WTC11 (cell line): ENCODE data around the gene TBC1D22A. TPM values are rescaled to one million over a fixed set of nuclear protein-coding genes. Genes with fewer than 3 reads are reported as not detected.

Experiments
- ATAC-seq: fragments of 200-7000 bp; cut with Tn5 transposase; 2 replicates; pipeline ENCODE4 v1.10.0; 2021; ENCODE audit warnings: mild to moderate bottlenecking, moderate library complexity
- CTCF ChIA-PET: fragments of 300-600 bp; sonication (Branson Sonifier 250); formaldehyde crosslinking; loops from one replicate; lab custom pipeline; 2021; ENCODE audit warnings: antibody characterized with exemption; lab: Charles Lee
- POLR2A ChIA-PET: fragments of 350-600 bp; sonication (Branson Sonifier 250); formaldehyde crosslinking; loops from one replicate; lab custom pipeline; 2021; ENCODE audit warnings: antibody characterized with exemption; lab: Charles Lee
- DNase-seq: peaks from one replicate; pipeline ENCODE4 v3.0.0; 2021; ENCODE audit warnings: low spot score
- H3K27ac Mint-ChIP-seq: 2 replicates; pipeline ENCODE4 v1.8.0; 2021; ENCODE audit warnings: mixed read lengths
- H3K27me3 Mint-ChIP-seq: 2 replicates; pipeline ENCODE4 v1.8.0; 2021; ENCODE audit warnings: low read depth, mild to moderate bottlenecking, moderate library complexity, mixed read lengths
- H3K36me3 Mint-ChIP-seq: 2 replicates; pipeline ENCODE4 v1.8.0; 2021; ENCODE audit warnings: mixed read lengths
- H3K4me1 Mint-ChIP-seq: 2 replicates; pipeline ENCODE4 v1.8.0; 2022; ENCODE audit warnings: mixed read lengths
- H3K4me3 Mint-ChIP-seq: 2 replicates; pipeline ENCODE4 v1.8.0; 2021; ENCODE audit warnings: mild to moderate bottlenecking, moderate library complexity, mixed read lengths
- H3K9me3 Mint-ChIP-seq: 2 replicates; pipeline ENCODE4 v1.8.0; 2021; ENCODE audit warnings: mixed read lengths
- CBFB ChIP-seq: sonication (generic); formaldehyde crosslinking; IDR thresholded peaks from 2 replicates; pipeline ENCODE4 v1.8.1; 2022; ENCODE audit warnings: mild to moderate bottlenecking, low read depth, missing genetic modification reagents
- CDX4 ChIP-seq: fragments of 250-450 bp; sonication (Bioruptor Pico); IDR thresholded peaks from 2 replicates; pipeline ENCODE4 v1.9.0; 2021; ENCODE audit warnings: moderate library complexity, mild to moderate bottlenecking, inconsistent platforms, borderline replicate concordance
- E2F1 ChIP-seq: sonication (generic); formaldehyde crosslinking; IDR thresholded peaks from 2 replicates; pipeline ENCODE4 v1.8.0; 2022; ENCODE audit warnings: mild to moderate bottlenecking, missing genetic modification reagents
- EMX1 ChIP-seq: fragments of 250-450 bp; sonication (Bioruptor Pico); IDR thresholded peaks from 2 replicates; pipeline ENCODE4 v1.8.0; 2021; ENCODE audit warnings: mild to moderate bottlenecking
- FOXK1 ChIP-seq: sonication (generic); formaldehyde crosslinking; IDR thresholded peaks from 2 replicates; pipeline ENCODE4 v1.8.0; 2022; ENCODE audit warnings: mild to moderate bottlenecking, moderate library complexity, missing genetic modification reagents
- IRF2 ChIP-seq: sonication (generic); formaldehyde crosslinking; IDR thresholded peaks from 2 replicates; pipeline ENCODE4 v1.8.0; 2022; ENCODE audit warnings: low read depth, missing genetic modification reagents, borderline replicate concordance
- JUN ChIP-seq: sonication (generic); formaldehyde crosslinking; IDR thresholded peaks from 2 replicates; pipeline ENCODE4 v1.8.0; 2023; ENCODE audit warnings: mild to moderate bottlenecking, missing genetic modification reagents
- MXD4 ChIP-seq: fragments of 250-450 bp; sonication (Bioruptor Pico); IDR thresholded peaks from 2 replicates; pipeline ENCODE4 v1.8.0; 2021; ENCODE audit warnings: mild to moderate bottlenecking, moderate library complexity, borderline replicate concordance
- NFE2L1 ChIP-seq: sonication (generic); formaldehyde crosslinking; IDR thresholded peaks from 2 replicates; pipeline ENCODE4 v1.8.1; 2023; ENCODE audit warnings: missing genetic modification reagents
- NR3C1 ChIP-seq: sonication (generic); formaldehyde crosslinking; conservative IDR thresholded peaks from 2 replicates; pipeline ENCODE4 v1.8.1; 2023; ENCODE audit warnings: low read depth, mild to moderate bottlenecking, missing genetic modification reagents
- OVOL2 ChIP-seq: fragments of 250-450 bp; sonication (Bioruptor Pico); IDR thresholded peaks from 2 replicates; pipeline ENCODE4 v1.9.0; 2021; ENCODE audit warnings: mild to moderate bottlenecking, borderline replicate concordance
- PRRX2 ChIP-seq: fragments of 250-450 bp; sonication (Bioruptor Pico); IDR thresholded peaks from 2 replicates; pipeline ENCODE4 v1.8.0; 2021; ENCODE audit warnings: mild to moderate bottlenecking
- TP53 ChIP-seq: sonication (generic); formaldehyde crosslinking; IDR thresholded peaks from 2 replicates; pipeline ENCODE4 v1.8.1; 2023; ENCODE audit warnings: mild to moderate bottlenecking, missing genetic modification reagents
- USF2 ChIP-seq: sonication (generic); formaldehyde crosslinking; IDR thresholded peaks from 2 replicates; pipeline ENCODE4 v1.8.1; 2023; ENCODE audit warnings: mild to moderate bottlenecking, missing genetic modification reagents, moderate library complexity
- ZNF138 ChIP-seq: sonication (generic); formaldehyde crosslinking; conservative IDR thresholded peaks from 2 replicates; pipeline ENCODE4 v1.8.1; 2022; ENCODE audit warnings: mild to moderate bottlenecking, moderate library complexity, missing genetic modification reagents
- ZNF425 ChIP-seq: fragments of 250-450 bp; sonication (Bioruptor Pico); conservative IDR thresholded peaks from 2 replicates; pipeline ENCODE4 v1.9.0; 2021; ENCODE audit warnings: mild to moderate bottlenecking
- ZNF671 ChIP-seq: fragments of 250-450 bp; sonication (Bioruptor Pico); IDR thresholded peaks from 2 replicates; pipeline ENCODE4 v1.8.0; 2021; ENCODE audit warnings: mild to moderate bottlenecking
- total RNA-seq: library from RNA; stranded (reverse); gene quantifications from 3 replicates; pipeline ENCODE4 v1.2.3, GENCODE V29; 2021
- TF ChIP-seq, protein P1 (sequence below): sonication (generic); formaldehyde crosslinking; IDR thresholded peaks from 2 replicates; pipeline ENCODE4 v1.8.0; 2023; ENCODE audit warnings: mild to moderate bottlenecking, missing genetic modification reagents

The TBC1D22A gene
- total RNA-seq, 1 experiment from 2014 or later, result 18.1 TPM

DNA sequence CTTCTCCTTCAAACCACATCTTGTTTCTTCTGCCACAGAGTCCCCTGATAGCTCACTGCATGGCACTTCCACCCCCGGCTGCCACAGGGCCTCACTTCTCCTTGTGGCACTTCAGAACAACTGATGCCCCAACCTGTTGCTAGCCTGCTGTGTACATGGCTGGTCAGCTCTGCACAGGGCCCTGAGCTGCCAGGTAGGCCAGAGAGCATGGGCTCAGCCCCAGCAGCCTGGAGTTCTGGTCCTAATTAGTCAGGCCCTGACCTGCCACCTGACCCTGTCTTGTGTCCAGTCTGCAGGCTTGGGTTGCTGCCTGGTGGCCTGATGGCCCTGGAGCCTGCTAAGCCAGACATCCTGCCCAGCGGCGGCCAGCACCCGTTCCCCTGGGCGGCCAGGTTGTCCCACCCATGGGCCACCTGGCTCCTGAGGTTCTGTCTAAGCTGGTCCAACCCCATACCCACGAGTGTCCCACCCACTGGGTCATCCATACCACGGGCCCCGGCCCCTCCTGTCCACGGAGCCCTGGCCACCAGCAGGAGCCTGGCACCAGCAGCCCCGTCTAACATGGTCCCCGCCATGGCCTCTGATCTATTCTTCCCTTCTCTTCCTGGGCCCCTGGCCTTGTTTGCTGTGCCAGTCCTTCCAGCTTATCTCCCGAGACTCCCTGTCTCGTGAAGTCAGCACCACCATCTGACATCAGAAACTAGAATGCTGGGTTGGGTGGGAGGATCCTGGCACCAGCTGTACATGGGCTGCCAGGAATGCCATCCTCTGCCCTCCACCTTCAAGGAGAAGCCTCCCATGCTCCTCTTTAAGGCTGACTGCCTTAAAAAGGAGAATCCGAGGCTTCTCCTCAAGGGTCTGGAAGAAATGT, 21.3 kb upstream of the TBC1D22A start (continued):
- TF ChIP-seq NR3C1 (CRISPR knock-in tag) (no peak), USF2 (no peak), PRRX2 (CRISPR knock-in tag) (no peak), EMX1 (CRISPR knock-in tag) (no peak), CBFB (CRISPR knock-in tag) (no peak), NFE2L1 (no peak), MXD4 (CRISPR knock-in tag) (no peak)
- TF ChIP-seq, protein P1, sequence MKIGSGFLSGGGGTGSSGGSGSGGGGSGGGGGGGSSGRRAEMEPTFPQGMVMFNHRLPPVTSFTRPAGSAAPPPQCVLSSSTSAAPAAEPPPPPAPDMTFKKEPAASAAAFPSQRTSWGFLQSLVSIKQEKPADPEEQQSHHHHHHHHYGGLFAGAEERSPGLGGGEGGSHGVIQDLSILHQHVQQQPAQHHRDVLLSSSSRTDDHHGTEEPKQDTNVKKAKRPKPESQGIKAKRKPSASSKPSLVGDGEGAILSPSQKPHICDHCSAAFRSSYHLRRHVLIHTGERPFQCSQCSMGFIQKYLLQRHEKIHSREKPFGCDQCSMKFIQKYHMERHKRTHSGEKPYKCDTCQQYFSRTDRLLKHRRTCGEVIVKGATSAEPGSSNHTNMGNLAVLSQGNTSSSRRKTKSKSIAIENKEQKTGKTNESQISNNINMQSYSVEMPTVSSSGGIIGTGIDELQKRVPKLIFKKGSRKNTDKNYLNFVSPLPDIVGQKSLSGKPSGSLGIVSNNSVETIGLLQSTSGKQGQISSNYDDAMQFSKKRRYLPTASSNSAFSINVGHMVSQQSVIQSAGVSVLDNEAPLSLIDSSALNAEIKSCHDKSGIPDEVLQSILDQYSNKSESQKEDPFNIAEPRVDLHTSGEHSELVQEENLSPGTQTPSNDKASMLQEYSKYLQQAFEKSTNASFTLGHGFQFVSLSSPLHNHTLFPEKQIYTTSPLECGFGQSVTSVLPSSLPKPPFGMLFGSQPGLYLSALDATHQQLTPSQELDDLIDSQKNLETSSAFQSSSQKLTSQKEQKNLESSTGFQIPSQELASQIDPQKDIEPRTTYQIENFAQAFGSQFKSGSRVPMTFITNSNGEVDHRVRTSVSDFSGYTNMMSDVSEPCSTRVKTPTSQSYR (CRISPR knock-in tag), result no peak
- TF ChIP-seq, all 79 proteins: peak for 0

GRCh38 chr22:46741974-46742519, 20.4 kb upstream of the TBC1D22A start:
- no peak for DNase-seq
- peaks cover 4% of the 10 kb centered on the region; the same call in 1 of the 2 replicates for H3K27me3 Mint-ChIP-seq
- H3K9me3 Mint-ChIP-seq, result peaks cover 5% of the 10 kb centered on the region; the same call in 1 of the 2 replicates
- no peak overlapping the region for H3K4me3 Mint-ChIP-seq
- no peaks in the 10 kb centered on the region for H3K36me3 Mint-ChIP-seq
- ChIA-PET CTCF (interaction anchor here (1.2 kb wide), 1 partner anchor 178 kb away, joined by 3 read pairs; no protein-coding TSS in a partner anchor), POLR2A (no interaction called here)
- TF ChIP-seq OVOL2 (CRISPR knock-in tag), result no peak
- no peak for TF ChIP-seq IRF2 (CRISPR knock-in tag)
- no peak for TF ChIP-seq ZNF425
- no peak for TF ChIP-seq FOXK1 (CRISPR knock-in tag)
- no peak overlapping the region for H3K27ac Mint-ChIP-seq
- ATAC-seq, result no peak
- H3K4me1 Mint-ChIP-seq, result peaks cover 6% of the 10 kb centered on the region

- peaks cover 2% of the 10 kb centered on the region; the same call in 1 of the 2 replicates for H3K4me1 Mint-ChIP-seq
- H3K36me3 Mint-ChIP-seq, result no peaks in the 10 kb centered on the region
- ATAC-seq (no peak), DNase-seq (no peak)
- TF ChIP-seq TP53 (no peak), ZNF671 (CRISPR knock-in tag) (no peak), CDX4 (CRISPR knock-in tag) (no peak), JUN (no peak), E2F1 (CRISPR knock-in tag) (no peak), ZNF138 (CRISPR knock-in tag) (no peak)
- peaks cover 5% of the 10 kb centered on the region; the same call in 1 of the 2 replicates for H3K9me3 Mint-ChIP-seq
- CTCF ChIA-PET, result interaction anchor here (0.7 to 1.2 kb wide), 2 partner anchors 60 to 179 kb away, joined by 3 to 4 read pairs; no protein-coding TSS in a partner anchor
- peaks cover 4% of the 10 kb centered on the region; the same call in 1 of the 2 replicates for H3K27me3 Mint-ChIP-seq
- POLR2A ChIA-PET, result no interaction called here
- H3K4me3 Mint-ChIP-seq, result no peak overlapping the region
- no peak overlapping the region for H3K27ac Mint-ChIP-seq
Observed at GRCh38 chr22:46742576-46743221, 19.8 kb upstream of the TBC1D22A start.
